NCI-H2227 (cell line): ENCODE results near the gene DVL3.
A peak's percentile ranks its signal among the peaks of the same experiment; 100 is the strongest.
"Not testable (repeated sequence)": the region's sequence is repeated elsewhere in the genome, so short reads cannot be mapped to it uniquely, and the experiment has no call there.

ENCODE experiments used
- DNase-seq: peaks from one replicate; lab custom pipeline; 2025; ENCODE audit not compliant: unreplicated experiment; lab: John Stamatoyannopoulos, UW

The DVL3 gene

GRCh38 chr3:184154885-184155643 is at the start of gene DVL3:
DVL3 (plus strand) TSS chr3:184155377; CDS start chr3:184155636, 259 bp downstream.
- peak; percentile 71 for DNase-seq

GRCh38 chr3:184110316-184110725 is 44.9 kb upstream of the DVL3 start:
- no peak for DNase-seq

GRCh38 chr3:184116017-184116416 is 39.2 kb upstream of the DVL3 start:
- DNase-seq = no peak

DNA sequence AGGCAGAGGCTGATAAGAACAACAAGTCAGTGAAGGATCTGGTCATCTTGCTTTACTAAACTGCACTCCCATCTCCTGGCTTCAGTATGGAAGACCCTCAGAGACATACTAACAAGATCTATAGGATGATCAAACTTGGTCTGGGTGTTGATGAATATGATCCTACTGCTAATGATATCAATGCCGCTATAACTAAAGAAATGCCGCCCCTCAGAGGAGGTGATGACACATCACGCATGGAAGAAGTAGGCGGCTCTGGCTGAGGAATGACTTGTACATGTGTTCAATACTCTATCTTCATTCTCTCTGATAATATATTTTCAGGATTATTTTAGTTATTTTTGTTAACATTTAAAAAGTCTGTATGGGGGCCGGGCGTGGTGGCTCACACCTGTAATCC is 37.5 kb upstream of the DVL3 start:
- no peak for DNase-seq

- DNase-seq = not testable (repeated sequence)
Measured at GRCh38 chr3:184121031-184121430, 34.1 kb upstream of the DVL3 start.

GRCh38 chr3:184126006-184126405 is 29.2 kb upstream of the DVL3 start:
- no peak for DNase-seq

- DNase-seq = peak; percentile 51
Measured at GRCh38 chr3:184129012-184129411, 26.2 kb upstream of the DVL3 start.

GRCh38 chr3:184132945-184133344 is 22.2 kb upstream of the DVL3 start:
- DNase-seq = no peak

DNA sequence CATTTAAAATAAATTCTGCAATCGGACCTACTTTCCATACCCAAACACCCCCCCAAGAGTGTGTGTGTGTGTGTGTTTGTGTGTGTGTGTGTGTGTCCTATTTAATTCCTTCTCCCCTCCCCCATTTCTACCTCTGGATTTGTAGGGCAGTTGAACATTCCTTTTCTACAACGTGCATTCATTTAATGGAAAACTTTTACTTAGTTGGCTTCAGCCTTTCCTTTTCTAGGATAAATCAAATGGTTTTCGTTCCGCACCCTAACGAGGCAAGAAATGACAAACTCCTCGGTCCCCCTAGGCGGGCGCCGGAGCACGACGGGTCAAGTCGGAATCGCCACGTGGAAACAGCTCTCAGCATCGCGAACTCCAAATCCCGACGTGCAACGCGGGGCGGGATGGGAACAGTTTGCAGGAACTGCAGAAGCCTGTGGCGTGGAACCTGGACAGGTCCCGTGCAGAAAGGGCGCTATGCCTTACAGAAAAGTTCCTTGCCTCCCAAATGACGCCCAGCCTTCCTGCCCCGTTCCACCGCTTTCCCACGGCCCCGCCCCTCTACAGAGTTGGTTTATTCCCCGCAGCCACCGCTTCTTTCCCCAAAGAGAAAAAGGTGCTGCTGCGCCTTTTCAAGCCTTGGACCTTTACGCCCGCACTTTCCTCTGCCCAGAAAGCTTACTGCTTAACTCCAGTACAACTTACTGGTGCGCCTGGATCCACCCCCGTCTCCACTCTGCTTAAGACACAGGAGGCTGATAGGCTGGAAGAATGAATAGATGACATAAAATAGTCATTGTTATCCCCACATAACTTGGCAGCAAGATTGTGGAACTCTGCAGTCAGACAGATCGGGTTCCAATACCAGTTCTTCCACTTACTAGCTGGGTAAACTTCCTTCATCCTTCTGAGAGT is 21.1 kb upstream of the DVL3 start:
- DNase-seq = peak; percentile 87

- peak; percentile 47 for DNase-seq
Measured at GRCh38 chr3:184134746-184135148, 20.4 kb upstream of the DVL3 start.

DNA sequence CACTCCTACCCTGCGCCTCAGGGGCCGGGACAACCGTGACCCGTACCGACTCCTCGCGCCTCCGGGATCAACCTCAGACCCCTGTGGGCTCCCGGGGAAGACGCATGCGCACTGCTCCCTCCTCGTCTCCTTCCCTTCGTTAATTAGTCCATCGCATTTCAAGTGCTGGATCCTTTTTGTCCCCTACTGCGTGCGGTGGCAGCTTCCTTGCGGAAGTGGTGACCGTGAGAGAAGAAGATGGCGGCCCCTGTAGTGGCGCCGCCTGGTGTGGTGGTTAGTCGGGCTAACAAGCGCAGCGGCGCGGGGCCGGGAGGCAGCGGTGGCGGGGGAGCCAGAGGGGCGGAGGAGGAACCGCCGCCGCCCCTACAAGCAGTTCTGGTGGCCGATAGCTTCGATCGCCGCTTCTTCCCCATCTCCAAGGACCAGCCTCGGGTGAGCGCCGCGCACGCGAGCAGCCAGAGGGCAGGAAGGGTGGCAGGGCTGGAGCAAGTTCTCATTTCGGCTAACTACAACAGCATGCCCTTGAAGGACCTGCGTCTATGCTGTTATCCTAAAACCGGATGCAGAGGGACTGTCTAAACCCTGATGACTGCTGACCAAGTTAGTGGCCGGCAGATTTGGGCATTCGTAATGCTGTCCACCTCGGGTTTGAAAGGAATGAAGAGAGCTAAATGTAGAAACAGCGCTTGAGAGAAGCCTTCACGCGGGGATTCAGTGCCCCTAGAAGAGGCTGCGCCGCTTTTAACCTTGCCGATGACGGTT is 19.8 kb upstream of the DVL3 start, which contains the start of gene EIF2B5:
Gene EIF2B5, plus strand, starts transcription at position 210 of the 762 bp plus-strand sequence. Its CDS starts 28 bp downstream, at position 238.
- DNase-seq = peak; percentile 95

DNA sequence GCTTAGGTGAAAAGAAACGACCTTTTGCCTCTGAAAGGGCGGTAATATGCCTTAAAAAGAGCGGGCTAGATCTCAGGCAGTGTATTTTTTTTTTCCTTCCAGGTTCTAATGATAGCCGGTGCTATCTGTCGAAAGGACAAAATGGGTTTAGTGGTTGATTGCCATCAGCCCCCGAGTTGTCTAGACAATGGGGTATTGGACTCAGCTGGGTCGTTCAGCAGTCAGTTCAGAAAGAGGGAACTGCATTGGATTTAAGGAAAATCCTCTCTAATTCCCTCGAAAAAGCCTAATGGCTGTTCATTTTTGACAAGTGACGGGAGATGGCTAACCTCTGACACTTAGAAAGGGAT is 19.3 kb upstream of the DVL3 start:
- DNase-seq = no peak

DNA sequence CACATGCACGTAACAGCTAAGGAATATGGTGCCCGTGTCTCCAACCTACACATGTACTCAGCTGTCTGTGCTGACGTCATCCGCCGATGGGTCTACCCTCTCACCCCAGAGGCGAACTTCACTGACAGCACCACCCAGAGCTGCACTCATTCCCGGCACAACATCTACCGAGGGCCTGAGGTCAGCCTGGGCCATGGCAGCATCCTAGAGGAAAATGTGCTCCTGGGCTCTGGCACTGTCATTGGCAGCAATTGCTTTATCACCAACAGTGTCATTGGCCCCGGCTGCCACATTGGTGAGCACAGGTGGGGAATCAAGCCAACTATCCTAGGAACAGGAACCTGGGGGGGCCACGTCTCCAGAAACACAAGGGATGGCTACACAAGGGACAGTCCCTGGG is 14.7 kb upstream of the DVL3 start:
- no peak for DNase-seq

GRCh38 chr3:184142199-184142598 is 13.0 kb upstream of the DVL3 start:
- DNase-seq = no peak

- DNase-seq = no peak
Measured at GRCh38 chr3:184143327-184143726, 11.8 kb upstream of the DVL3 start.

- DNase-seq = no peak
Measured at GRCh38 chr3:184144505-184144904, 10.7 kb upstream of the DVL3 start.

- no peak for DNase-seq
Measured at GRCh38 chr3:184145111-184145524, 10.1 kb upstream of the DVL3 start.

DNA sequence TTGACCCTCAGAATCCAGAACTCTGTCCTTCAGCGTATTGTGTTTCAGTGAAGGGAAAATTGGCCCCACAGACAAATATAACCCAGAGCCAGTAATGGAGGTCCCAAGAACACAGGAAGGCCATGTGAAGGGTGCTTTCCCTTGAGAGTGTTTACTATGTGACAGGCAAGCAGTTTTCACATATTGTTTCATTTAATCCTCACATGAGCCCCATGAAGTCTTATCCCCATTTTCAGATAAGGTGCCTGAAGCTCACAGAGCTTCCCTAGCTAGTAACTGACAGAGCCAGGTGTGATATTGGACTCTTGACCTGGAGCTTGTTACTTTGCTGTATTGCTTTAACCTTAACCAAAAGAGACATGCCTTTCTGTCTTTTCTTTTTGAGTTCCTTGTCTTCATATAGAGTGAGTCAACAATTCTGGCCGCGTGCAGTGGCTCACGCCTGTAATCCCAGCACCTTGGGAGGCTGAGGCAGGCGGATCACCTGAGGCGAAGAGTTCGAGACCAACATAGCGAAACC is 9.4 kb upstream of the DVL3 start:
- no peak for DNase-seq

GRCh38 chr3:184148076-184148475 is 7.1 kb upstream of the DVL3 start:
- no peak for DNase-seq

GRCh38 chr3:184149123-184149522 is 6.1 kb upstream of the DVL3 start:
- DNase-seq = no peak

GRCh38 chr3:184149770-184150169 is 5.4 kb upstream of the DVL3 start:
- not testable (repeated sequence) for DNase-seq
